Left ventricle myocardium inferior (tissue), 1 donor: ENCODE measurements around the gene NANOS1. TPM values are rescaled to one million over a fixed set of nuclear protein-coding genes. Genes with fewer than 3 reads are reported as not detected.

Experiments used
- DNase-seq: peaks from one replicate; pipeline ENCODE4 v3.0.0-alpha.2; 2020
- H3K27ac ChIP-seq: fragments of 200-600 bp; replicated peaks from 2 replicates; pipeline ENCODE4 v1.8.0; 2021
- H3K27me3 ChIP-seq: fragments of 200-600 bp; 2 replicates; pipeline ENCODE4 v1.8.0; 2021; ENCODE audit warnings: low read depth
- H3K36me3 ChIP-seq: fragments of 200-600 bp; 2 replicates; pipeline ENCODE4 v1.8.0; 2021
- H3K4me1 ChIP-seq: fragments of 200-600 bp; 2 replicates; pipeline ENCODE4 v1.8.0; 2021
- H3K4me3 ChIP-seq: fragments of 200-600 bp; 2 replicates; pipeline ENCODE4 v1.8.0; 2021; ENCODE audit warnings: mild to moderate bottlenecking, moderate library complexity
- H3K9me3 ChIP-seq: fragments of 200-600 bp; replicated peaks from 2 replicates; pipeline ENCODE4 v1.8.0; 2021
- CTCF ChIP-seq: fragments of 200-600 bp; IDR thresholded peaks from 2 replicates; pipeline ENCODE4 v1.8.0; 2021; ENCODE audit warnings: antibody characterized with exemption, mild to moderate bottlenecking, borderline replicate concordance
- intact Hi-C: fragments of 100-400 bp; cut with micrococcal nuclease; formaldehyde crosslinking; loops from one replicate; pipeline ENCODE4 v1.11.0; 2022
- total RNA-seq: library from RNA; stranded (reverse); fragmentation: NEBNext Ultra II Directional; extraction: Animal tissue kit (Norgen Biotek cat#: 25700); gene quantifications from one replicate; pipeline ENCODE4 v1.2.1, GENCODE V29; 2021
- donor health status: DM: no; HTN: yes; CAD: no; lungs with severe emphysema.

Gene NANOS1
- total RNA-seq, 1 donor from 2014 or later, result 11.7 TPM

- Histone ChIP-seq H3K27ac (no peak overlapping the region), H3K4me1 (peaks cover 4% of the 10 kb centered on the region), H3K36me3 (no peaks in the 10 kb centered on the region), H3K9me3 (no peaks in the 10 kb centered on the region), H3K4me3 (no peak overlapping the region), H3K27me3 (no peaks in the 10 kb centered on the region)
- intact Hi-C loops, result no loop called here
- TF ChIP-seq CTCF, result no peak
- no peak for DNase-seq
These were observed 27.6 kb upstream of the NANOS1 start for GRCh38 chr10:119001717-119002500.

- no peak for DNase-seq
- H3K4me3 ChIP-seq, result no peak overlapping the region
- H3K36me3 ChIP-seq, result no peaks in the 10 kb centered on the region
- H3K27ac ChIP-seq, result no peak overlapping the region
- peaks cover 7% of the 10 kb centered on the region for H3K4me1 ChIP-seq
- no peaks in the 10 kb centered on the region for H3K9me3 ChIP-seq
- H3K27me3 ChIP-seq, result no peaks in the 10 kb centered on the region
- no peak for TF ChIP-seq CTCF
- intact Hi-C loops, result no loop called here
These were observed 25.8 kb upstream of the NANOS1 start for GRCh38 chr10:119003572-119004289.

DNA sequence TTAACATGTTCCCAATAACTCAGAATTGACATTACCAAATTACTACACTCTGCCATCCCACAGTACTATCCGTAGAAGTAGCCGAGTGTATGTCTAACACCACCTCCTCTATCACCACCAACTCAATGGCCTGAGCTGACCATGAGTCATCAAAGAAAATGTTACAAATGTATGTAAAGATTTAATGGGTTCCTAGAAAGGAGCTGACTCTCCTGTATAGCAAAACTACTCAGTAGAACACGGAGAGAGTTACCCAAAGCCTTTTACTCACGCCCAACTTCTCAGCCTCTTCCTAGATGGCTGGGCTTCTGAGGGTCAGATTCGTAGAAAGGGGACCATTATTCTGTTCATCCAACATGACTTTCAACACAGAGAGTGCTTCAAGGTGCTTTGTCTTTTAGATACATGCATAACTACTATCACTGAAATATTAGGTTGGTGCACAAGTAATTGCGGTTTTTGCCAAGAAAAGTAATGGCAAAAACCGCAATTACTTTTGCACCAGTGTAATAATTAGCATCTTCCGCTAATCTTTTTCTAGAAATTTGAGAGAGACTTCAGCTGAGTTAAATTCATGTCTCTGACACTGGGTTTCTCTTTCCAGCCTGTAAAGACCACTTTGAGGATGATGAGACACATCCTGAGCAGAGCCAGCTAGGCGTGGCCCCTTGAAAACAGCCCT lies 24.0 kb upstream of the NANOS1 start:
- H3K4me3 ChIP-seq, result no peak overlapping the region
- H3K36me3 ChIP-seq, result no peaks in the 10 kb centered on the region
- intact Hi-C loops, result no loop called here
- H3K4me1 ChIP-seq, result peaks cover 7% of the 10 kb centered on the region
- no peak for TF ChIP-seq CTCF
- DNase-seq, result no peak
- no peak overlapping the region for H3K27ac ChIP-seq
- H3K27me3 ChIP-seq, result no peaks in the 10 kb centered on the region
- no peaks in the 10 kb centered on the region for H3K9me3 ChIP-seq

DNA sequence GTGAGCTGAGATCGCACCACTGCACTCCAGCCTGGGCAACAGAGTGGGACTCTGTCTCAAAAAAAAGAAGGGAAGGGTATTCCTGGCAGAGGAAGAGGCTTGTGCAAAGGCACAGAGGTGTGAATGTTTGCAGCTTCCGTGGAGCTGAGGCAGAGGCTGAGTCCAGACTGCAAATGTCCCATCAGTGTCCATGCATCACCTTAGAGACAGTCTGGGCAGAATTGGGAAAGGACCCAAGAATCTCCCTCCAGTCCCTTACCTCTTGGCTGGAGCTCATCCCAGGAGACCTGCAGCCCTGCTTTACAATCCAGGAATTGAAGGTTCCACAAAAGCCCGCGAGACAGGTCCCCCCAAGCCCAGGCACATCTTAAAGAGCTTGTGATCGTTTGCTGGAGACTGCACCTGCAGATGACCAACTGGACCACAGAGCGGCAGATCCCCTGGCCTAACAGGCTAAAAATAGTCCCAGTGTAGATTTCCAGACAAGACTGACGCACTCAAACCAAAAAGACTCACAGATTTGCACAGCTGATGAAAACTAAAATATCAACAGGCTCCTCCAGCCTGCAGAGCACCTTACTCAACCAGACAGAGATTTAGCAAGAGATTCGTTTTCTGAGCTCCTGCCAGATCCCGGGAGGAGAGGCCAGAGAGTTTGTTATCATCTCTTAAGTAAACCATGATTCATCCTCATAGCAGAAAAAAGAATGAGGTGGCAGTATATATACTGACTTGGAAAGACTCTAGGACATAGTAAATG lies 22.9 kb upstream of the NANOS1 start:
- intact Hi-C loops, result no loop called here
- Histone ChIP-seq H3K4me3 (no peak overlapping the region), H3K27ac (no peak overlapping the region), H3K4me1 (peaks cover 7% of the 10 kb centered on the region), H3K27me3 (no peaks in the 10 kb centered on the region), H3K9me3 (no peaks in the 10 kb centered on the region), H3K36me3 (no peaks in the 10 kb centered on the region)
- no peak for TF ChIP-seq CTCF
- DNase-seq, result no peak

- no peak overlapping the region for H3K4me3 ChIP-seq
- peaks cover 7% of the 10 kb centered on the region for H3K4me1 ChIP-seq
- no peaks in the 10 kb centered on the region for H3K36me3 ChIP-seq
- no peak overlapping the region for H3K27ac ChIP-seq
- no peak for TF ChIP-seq CTCF
- DNase-seq, result no peak
- H3K27me3 ChIP-seq, result no peaks in the 10 kb centered on the region
- H3K9me3 ChIP-seq, result no peaks in the 10 kb centered on the region
- intact Hi-C loops, result no loop called here
These were observed 22.3 kb upstream of the NANOS1 start for GRCh38 chr10:119007211-119007574.
